ENCODE measurements around the gene LPCAT1.

The LPCAT1 gene

GRCh38 chr5:1470762-1471211 lies 53.0 kb downstream of the LPCAT1 start:
- Histone ChIP-seq H3K9ac (ENCODE audit: low read length) (no peak overlapping the region), H3K27me3 (replicated peaks; ENCODE audit: control insufficient read depth, insufficient read depth, low read length) (no peaks in the 10 kb centered on the region), H3K36me3 (ENCODE audit: control insufficient read depth, insufficient read depth, low read length, severe bottlenecking) (peaks cover 29% of the 10 kb centered on the region), H3K4me3 (ENCODE audit: low read length) (no peak overlapping the region), H3K9me3 (ENCODE audit: control insufficient read depth, low read length) (no peaks in the 10 kb centered on the region), H3K4me1 (ENCODE audit: control insufficient read depth, insufficient read depth, low read length) (peaks cover 5% of the 10 kb centered on the region)
- no peak for DNase-seq (ENCODE audit: low read depth)

- no peak overlapping the region for H3K4me3 ChIP-seq (ENCODE audit: low read length)
- H3K9ac ChIP-seq (ENCODE audit: low read length) = no peak overlapping the region
- no peaks in the 10 kb centered on the region for H3K9me3 ChIP-seq (ENCODE audit: control insufficient read depth, low read length)
- H3K36me3 ChIP-seq (ENCODE audit: control insufficient read depth, insufficient read depth, low read length, severe bottlenecking) = peaks cover 27% of the 10 kb centered on the region
- peaks cover 5% of the 10 kb centered on the region for H3K4me1 ChIP-seq (ENCODE audit: control insufficient read depth, insufficient read depth, low read length)
- no peaks in the 10 kb centered on the region for H3K27me3 ChIP-seq (replicated peaks; ENCODE audit: control insufficient read depth, insufficient read depth, low read length)
- DNase-seq (ENCODE audit: low read depth) = no peak
Observed at GRCh38 chr5:1468629-1469527, 54.9 kb downstream of the LPCAT1 start.

GRCh38 chr5:1468247-1468612 lies 55.5 kb downstream of the LPCAT1 start:
- Histone ChIP-seq H3K9me3 (ENCODE audit: control insufficient read depth, low read length) (no peaks in the 10 kb centered on the region), H3K36me3 (ENCODE audit: control insufficient read depth, insufficient read depth, low read length, severe bottlenecking) (peaks cover 27% of the 10 kb centered on the region), H3K9ac (ENCODE audit: low read length) (no peak overlapping the region), H3K4me1 (ENCODE audit: control insufficient read depth, insufficient read depth, low read length) (peaks cover 5% of the 10 kb centered on the region), H3K27me3 (replicated peaks; ENCODE audit: control insufficient read depth, insufficient read depth, low read length) (no peaks in the 10 kb centered on the region), H3K4me3 (ENCODE audit: low read length) (no peak overlapping the region)
- DNase-seq (ENCODE audit: low read depth) = peak; percentile 8

GRCh38 chr5:1467341-1468246 lies 56.2 kb downstream of the LPCAT1 start:
- H3K4me3 ChIP-seq (ENCODE audit: low read length) = no peak overlapping the region
- peaks cover 31% of the 10 kb centered on the region for H3K36me3 ChIP-seq (ENCODE audit: control insufficient read depth, insufficient read depth, low read length, severe bottlenecking)
- no peak overlapping the region for H3K9ac ChIP-seq (ENCODE audit: low read length)
- no peaks in the 10 kb centered on the region for H3K9me3 ChIP-seq (ENCODE audit: control insufficient read depth, low read length)
- H3K4me1 ChIP-seq (ENCODE audit: control insufficient read depth, insufficient read depth, low read length) = peaks cover 5% of the 10 kb centered on the region
- H3K27me3 ChIP-seq (replicated peaks; ENCODE audit: control insufficient read depth, insufficient read depth, low read length) = no peaks in the 10 kb centered on the region
- DNase-seq (ENCODE audit: low read depth) = no peak

- no peak for DNase-seq (ENCODE audit: low read depth)
- Histone ChIP-seq H3K4me3 (ENCODE audit: low read length) (no peak overlapping the region), H3K9ac (ENCODE audit: low read length) (no peak overlapping the region), H3K36me3 (ENCODE audit: control insufficient read depth, insufficient read depth, low read length, severe bottlenecking) (peaks cover 34% of the 10 kb centered on the region), H3K9me3 (ENCODE audit: control insufficient read depth, low read length) (no peaks in the 10 kb centered on the region), H3K4me1 (ENCODE audit: control insufficient read depth, insufficient read depth, low read length) (peaks cover 5% of the 10 kb centered on the region), H3K27me3 (replicated peaks; ENCODE audit: control insufficient read depth, insufficient read depth, low read length) (no peaks in the 10 kb centered on the region)
Observed at GRCh38 chr5:1466631-1467265, 57.0 kb downstream of the LPCAT1 start.

GRCh38 chr5:1465966-1466471 lies 57.7 kb downstream of the LPCAT1 start:
- no peak overlapping the region for H3K9ac ChIP-seq (ENCODE audit: low read length)
- H3K4me3 ChIP-seq (ENCODE audit: low read length) = no peak overlapping the region
- H3K4me1 ChIP-seq (ENCODE audit: control insufficient read depth, insufficient read depth, low read length) = peaks cover 5% of the 10 kb centered on the region
- H3K36me3 ChIP-seq (ENCODE audit: control insufficient read depth, insufficient read depth, low read length, severe bottlenecking) = peaks cover 41% of the 10 kb centered on the region
- no peaks in the 10 kb centered on the region for H3K27me3 ChIP-seq (replicated peaks; ENCODE audit: control insufficient read depth, insufficient read depth, low read length)
- DNase-seq (ENCODE audit: low read depth) = no peak
- H3K9me3 ChIP-seq (ENCODE audit: control insufficient read depth, low read length) = no peaks in the 10 kb centered on the region

- H3K4me3 ChIP-seq (ENCODE audit: low read length) = no peak overlapping the region
- peaks cover 44% of the 10 kb centered on the region for H3K36me3 ChIP-seq (ENCODE audit: control insufficient read depth, insufficient read depth, low read length, severe bottlenecking)
- H3K4me1 ChIP-seq (ENCODE audit: control insufficient read depth, insufficient read depth, low read length) = peaks cover 1% of the 10 kb centered on the region
- H3K9me3 ChIP-seq (ENCODE audit: control insufficient read depth, low read length) = no peaks in the 10 kb centered on the region
- no peak overlapping the region for H3K9ac ChIP-seq (ENCODE audit: low read length)
- no peak for DNase-seq (ENCODE audit: low read depth)
- H3K27me3 ChIP-seq (replicated peaks; ENCODE audit: control insufficient read depth, insufficient read depth, low read length) = no peaks in the 10 kb centered on the region
Observed at GRCh38 chr5:1465117-1465516, 58.6 kb downstream of the LPCAT1 start.

GRCh38 chr5:1464511-1464910 lies 59.2 kb downstream of the LPCAT1 start:
- no peaks in the 10 kb centered on the region for H3K9me3 ChIP-seq (ENCODE audit: control insufficient read depth, low read length)
- DNase-seq (ENCODE audit: low read depth) = no peak
- H3K4me3 ChIP-seq (ENCODE audit: low read length) = no peak overlapping the region
- H3K27me3 ChIP-seq (replicated peaks; ENCODE audit: control insufficient read depth, insufficient read depth, low read length) = no peaks in the 10 kb centered on the region
- H3K9ac ChIP-seq (ENCODE audit: low read length) = no peak overlapping the region
- H3K4me1 ChIP-seq (ENCODE audit: control insufficient read depth, insufficient read depth, low read length) = no peaks in the 10 kb centered on the region
- H3K36me3 ChIP-seq (ENCODE audit: control insufficient read depth, insufficient read depth, low read length, severe bottlenecking) = peaks cover 44% of the 10 kb centered on the region

GRCh38 chr5:1464096-1464446 lies 59.7 kb downstream of the LPCAT1 start:
- H3K4me1 ChIP-seq (ENCODE audit: control insufficient read depth, insufficient read depth, low read length) = no peaks in the 10 kb centered on the region
- H3K9me3 ChIP-seq (ENCODE audit: control insufficient read depth, low read length) = no peaks in the 10 kb centered on the region
- peaks cover 44% of the 10 kb centered on the region for H3K36me3 ChIP-seq (ENCODE audit: control insufficient read depth, insufficient read depth, low read length, severe bottlenecking)
- DNase-seq (ENCODE audit: low read depth) = no peak
- H3K9ac ChIP-seq (ENCODE audit: low read length) = no peak overlapping the region
- H3K27me3 ChIP-seq (replicated peaks; ENCODE audit: control insufficient read depth, insufficient read depth, low read length) = no peaks in the 10 kb centered on the region
- no peak overlapping the region for H3K4me3 ChIP-seq (ENCODE audit: low read length)

GRCh38 chr5:1463326-1464095 lies 60.2 kb downstream of the LPCAT1 start:
- Histone ChIP-seq H3K9me3 (ENCODE audit: control insufficient read depth, low read length) (no peaks in the 10 kb centered on the region), H3K9ac (ENCODE audit: low read length) (no peak overlapping the region), H3K4me3 (ENCODE audit: low read length) (no peak overlapping the region), H3K36me3 (ENCODE audit: control insufficient read depth, insufficient read depth, low read length, severe bottlenecking) (peaks cover 44% of the 10 kb centered on the region), H3K4me1 (ENCODE audit: control insufficient read depth, insufficient read depth, low read length) (no peaks in the 10 kb centered on the region), H3K27me3 (replicated peaks; ENCODE audit: control insufficient read depth, insufficient read depth, low read length) (no peaks in the 10 kb centered on the region)
- DNase-seq (ENCODE audit: low read depth) = no peak
